DND-41 (cell line): Measurements from ENCODE around the gene MSI2.

ENCODE experiments used
- EZH2 ChIP-seq: IDR thresholded peaks from 3 replicates; pipeline ENCODE4 v1.6.1; 2012; ENCODE audit warnings: borderline replicate concordance, low read depth, mild to moderate bottlenecking, moderate library complexity, low read length, inconsistent platforms; ENCODE audit not compliant: severe bottlenecking
- TF ChIP-seq, protein P1 (sequence below): IDR thresholded peaks from 2 replicates; pipeline ENCODE4 v1.5.1; 2012; ENCODE audit warnings: borderline replicate concordance, low read length, moderate library complexity, mild to moderate bottlenecking; ENCODE audit not compliant: poor library complexity, severe bottlenecking; ENCODE audit errors: extremely low read depth

DNA sequence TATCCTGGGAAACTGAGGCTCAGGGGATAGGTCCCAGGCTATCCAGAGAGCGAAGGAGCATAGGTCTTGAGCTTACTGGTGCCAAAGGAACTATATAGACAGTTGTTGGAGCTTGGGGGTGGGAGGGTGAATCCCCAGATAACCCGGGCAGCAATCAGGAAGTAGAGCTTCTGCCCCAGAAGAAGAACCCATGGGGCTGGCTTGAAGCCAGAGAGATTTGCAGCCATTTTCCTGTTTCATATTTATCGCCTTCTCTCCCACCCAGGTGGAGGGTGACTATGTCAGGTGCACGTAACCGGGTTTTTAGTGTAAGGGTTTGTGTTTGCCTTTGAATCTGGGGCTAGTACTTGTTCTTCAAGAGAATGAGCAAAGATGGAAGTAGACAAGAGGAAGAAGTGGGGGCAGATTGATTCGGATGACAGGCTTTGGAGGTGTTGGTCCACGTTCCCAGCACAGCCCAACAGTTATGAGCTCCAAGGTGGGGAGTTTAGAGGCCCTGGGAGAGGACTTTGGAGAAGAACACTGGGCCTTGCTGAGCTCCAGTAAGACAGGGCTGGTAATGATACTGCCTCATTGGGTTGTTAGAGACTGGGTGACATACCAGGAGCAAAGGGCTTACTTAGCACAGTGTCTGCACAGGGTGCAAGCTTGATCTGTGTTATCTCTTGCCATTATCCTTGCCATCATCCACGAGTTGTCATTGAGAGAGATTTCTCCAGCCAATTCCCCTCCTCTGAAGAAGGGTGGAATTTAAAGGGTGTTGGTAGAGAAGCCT, 343.1 kb downstream of the MSI2 start:
- no peak for TF ChIP-seq EZH2
- TF ChIP-seq, protein P1, sequence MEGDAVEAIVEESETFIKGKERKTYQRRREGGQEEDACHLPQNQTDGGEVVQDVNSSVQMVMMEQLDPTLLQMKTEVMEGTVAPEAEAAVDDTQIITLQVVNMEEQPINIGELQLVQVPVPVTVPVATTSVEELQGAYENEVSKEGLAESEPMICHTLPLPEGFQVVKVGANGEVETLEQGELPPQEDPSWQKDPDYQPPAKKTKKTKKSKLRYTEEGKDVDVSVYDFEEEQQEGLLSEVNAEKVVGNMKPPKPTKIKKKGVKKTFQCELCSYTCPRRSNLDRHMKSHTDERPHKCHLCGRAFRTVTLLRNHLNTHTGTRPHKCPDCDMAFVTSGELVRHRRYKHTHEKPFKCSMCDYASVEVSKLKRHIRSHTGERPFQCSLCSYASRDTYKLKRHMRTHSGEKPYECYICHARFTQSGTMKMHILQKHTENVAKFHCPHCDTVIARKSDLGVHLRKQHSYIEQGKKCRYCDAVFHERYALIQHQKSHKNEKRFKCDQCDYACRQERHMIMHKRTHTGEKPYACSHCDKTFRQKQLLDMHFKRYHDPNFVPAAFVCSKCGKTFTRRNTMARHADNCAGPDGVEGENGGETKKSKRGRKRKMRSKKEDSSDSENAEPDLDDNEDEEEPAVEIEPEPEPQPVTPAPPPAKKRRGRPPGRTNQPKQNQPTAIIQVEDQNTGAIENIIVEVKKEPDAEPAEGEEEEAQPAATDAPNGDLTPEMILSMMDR = no peak
